ENCODE results near the gene PLEKHA7.

Gene PLEKHA7

DNA sequence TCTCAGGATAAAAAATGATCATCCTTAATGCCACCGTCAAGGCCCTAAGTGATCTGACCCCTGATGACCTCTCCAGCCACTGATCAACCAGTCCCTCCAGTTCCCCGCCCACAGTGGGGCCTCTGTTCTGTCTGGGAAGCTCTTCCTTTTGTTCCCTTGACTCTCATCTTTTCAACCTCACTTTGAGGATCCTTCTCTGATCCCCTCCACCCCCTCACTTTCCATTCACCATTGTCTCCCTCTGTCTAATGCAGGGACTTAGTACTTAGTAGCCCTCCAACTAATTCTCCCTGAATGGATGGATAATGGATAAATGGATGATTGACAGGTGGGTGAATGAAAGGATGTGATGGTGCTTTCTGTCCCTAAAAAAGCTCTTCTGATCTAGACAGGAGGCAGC, 230.1 kb downstream of the PLEKHA7 start:
- no peak for DNase-seq

DNA sequence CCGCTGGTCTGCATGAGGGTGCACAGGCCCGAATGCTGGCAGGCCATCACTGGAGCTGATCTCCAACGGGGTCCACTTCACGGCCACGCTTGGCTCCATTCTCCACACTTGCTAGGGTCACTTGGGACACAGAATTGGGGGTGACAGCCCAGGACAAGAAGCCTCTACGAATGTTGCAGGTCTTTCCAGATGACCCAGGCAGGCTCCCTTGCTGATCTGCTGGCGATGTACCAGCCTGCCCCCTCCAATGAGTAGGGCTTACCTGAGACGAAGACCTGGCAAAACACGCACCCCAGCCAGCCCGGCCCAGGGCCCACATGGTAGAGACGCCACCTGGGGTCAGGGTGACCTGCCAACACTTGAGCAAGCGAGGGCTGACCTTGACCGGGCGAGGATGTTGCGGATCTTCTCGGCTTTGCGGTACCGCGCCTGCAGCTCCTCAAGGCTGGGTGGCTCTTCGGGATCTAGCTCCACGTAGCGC, 230.9 kb downstream of the PLEKHA7 start:
- no peak for DNase-seq

DNA sequence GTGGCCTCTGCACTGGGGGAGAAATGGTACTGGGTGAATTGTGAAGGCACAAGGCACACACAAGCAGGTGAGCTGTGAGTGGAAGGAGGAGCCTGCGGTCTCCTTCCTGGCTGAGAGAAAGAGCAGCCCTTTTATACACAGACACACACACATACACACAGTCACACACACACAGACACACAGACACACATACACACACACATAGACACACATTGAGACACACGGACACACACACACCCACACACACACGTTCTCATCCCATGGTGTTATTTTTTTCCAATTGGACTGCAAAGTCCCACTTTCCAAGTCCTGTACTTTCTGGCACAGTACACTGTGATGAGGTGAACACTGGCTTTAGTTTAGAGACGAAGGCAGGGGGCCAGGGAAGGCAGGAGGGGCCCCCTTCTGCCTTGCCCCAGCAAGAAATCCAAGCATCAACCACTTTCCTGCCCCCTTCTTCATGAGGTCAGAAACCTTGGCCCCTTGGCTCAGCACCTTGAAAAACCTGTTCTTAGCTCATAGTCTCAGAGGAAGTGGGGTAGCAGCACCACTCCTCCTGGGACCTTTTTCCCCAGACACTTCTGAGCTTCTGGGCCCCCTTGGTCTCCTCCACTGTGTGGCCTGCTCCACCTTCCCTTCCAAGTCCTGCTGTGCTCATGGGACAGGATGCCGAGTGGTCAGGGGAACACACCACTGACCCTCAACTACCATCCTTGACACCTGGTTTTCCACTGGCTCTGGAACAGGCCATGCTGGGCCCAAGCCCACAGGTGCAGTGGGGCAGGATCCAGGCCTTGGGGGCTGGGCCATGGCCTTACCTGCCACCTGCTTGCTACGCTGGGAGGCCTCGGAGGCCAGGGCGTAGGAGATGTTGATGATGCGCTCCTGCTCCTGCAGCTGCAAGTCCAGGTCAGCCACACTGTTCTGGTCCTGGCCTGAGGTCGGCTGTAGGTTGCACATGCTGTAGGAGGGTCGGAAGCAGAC, 232.0 kb downstream of the PLEKHA7 start:
- no peak for DNase-seq

DNA sequence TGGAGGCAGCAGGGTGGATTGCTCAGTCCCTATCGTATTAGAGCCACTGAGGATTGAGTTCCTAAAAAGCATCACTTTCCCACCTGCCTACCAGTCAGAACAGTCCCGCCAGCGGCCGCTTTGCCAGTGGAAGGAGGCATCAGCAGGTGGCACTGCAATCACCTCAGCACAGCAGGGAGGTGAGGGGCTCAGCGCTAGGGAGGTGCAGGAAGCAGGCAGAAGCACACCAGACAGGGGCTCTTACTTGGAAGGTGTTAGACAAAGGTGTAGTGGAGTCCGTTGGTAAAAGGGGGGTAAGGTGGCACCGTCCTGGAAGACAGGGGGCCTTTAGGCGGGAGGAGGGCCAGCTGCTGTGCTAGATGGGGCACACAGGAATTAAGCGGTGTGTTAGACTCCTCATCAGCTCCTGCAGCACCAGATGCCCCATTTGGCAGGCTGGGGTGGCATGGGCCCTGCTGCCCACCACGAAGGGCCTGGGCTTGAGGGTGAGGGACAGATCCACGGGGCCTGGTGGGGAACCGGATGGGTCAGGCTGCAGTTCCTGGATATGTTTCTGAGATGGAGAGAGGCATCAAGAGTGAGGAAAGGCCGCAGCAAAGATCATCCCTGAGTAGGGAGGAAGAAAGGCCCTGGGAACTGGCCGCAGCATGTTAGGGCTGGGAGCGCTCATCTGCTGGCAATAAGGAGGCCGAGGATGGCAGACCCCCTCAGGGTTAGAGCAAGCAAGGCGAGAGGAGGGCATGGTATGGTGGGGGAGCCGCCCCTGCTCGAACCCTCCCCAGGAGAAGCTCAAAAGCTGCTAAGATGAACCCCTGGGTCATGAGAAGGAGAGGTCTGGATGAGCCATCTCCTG, 233.3 kb downstream of the PLEKHA7 start:
- no peak for DNase-seq

DNA sequence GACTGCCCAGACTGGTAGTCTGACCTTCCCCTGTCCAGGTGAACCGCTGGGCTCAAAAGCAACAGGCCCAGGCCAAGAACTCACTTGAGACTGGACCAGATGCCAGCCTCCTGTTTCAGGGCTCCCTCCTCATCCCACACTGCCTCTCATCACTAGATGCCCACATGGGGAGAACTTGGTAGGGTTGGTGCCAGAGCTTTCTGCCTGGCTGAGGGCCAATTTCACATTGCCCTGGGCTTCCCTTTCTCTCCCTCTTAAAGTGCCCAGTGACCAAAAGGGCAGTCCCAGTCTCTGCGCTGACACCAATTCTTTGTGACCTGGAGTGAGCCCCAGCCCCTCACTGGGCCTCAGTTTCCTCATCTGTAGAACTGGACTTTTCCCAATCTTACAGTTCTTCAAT, 234.1 kb downstream of the PLEKHA7 start:
- no peak for DNase-seq

DNA sequence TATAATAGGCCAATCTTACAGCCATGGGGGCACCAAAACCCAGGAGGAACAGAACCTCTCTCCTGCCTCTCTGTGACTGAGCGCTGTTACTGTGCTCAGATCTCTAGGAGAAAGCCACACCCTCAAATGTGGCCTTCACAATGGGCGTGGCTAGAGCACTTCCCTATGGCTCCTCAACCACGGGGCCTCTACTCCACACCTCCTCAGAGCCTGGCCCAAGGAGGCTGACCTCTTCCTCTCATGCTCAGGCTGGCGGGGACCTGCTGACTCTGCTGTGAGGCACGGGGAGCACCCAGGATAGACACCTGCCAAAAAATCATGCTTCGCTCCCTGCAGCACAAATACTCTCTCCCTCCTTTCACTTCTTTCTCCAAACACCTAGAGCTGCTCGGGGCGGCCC, 234.8 kb downstream of the PLEKHA7 start:
- DNase-seq = no peak

DNA sequence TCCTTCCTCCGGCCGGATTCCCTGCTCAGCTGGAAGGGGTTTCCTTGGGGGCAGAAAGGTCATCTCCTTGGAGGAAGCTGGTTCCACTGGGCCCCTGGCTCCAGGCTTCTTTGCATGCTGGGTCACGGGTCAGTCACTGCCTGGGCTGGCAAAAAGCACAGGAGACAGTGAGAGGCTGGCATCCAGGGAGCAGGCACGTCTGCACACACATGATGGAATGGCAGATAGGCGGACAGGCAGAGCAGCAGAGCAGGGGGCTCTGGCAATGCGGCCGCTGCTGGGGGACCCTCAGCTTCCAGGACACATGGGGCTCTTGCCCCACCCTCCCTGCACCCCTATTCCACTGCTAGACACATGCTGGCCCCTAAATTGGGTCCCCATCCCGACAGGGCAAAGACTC, 235.3 kb downstream of the PLEKHA7 start:
- no peak for DNase-seq

DNA sequence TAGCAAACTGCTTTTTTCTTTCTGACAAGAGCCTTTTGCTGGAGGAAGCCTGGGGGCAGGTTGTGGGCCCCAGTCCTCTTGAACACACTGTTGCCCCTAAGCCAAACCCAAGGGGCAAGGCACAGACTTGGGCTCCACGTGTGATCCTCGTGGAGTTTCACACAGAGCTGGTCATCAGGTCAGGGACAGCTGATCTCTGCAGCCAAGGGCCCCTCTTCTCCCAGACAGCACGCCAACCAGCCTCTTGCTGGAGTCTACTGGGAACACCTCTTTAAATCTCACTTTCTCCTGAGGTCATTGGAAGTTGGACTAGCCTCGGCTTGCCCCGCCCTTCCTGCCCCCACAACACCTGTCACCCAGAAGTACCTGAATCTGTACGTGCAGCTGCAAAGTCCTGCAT, 235.9 kb downstream of the PLEKHA7 start:
- no peak for DNase-seq

DNA sequence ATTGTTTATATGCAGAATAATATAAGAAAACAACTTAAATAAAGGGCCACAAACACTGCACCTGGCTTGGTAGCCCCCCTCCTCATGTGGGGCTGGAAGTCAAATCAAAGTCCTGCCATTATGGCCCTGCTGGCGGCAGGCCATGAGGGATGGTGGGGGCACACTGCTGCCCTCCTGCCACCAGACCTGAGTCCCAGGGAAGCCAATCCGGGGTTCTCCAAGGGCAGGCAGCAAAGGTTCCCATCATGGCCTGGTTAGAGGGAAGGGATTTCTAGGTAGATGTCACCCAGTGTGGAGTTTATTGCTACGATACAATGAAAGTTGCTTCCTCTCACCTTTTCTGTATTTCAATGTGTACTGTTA, 236.6 kb downstream of the PLEKHA7 start:
- DNase-seq = no peak

DNA sequence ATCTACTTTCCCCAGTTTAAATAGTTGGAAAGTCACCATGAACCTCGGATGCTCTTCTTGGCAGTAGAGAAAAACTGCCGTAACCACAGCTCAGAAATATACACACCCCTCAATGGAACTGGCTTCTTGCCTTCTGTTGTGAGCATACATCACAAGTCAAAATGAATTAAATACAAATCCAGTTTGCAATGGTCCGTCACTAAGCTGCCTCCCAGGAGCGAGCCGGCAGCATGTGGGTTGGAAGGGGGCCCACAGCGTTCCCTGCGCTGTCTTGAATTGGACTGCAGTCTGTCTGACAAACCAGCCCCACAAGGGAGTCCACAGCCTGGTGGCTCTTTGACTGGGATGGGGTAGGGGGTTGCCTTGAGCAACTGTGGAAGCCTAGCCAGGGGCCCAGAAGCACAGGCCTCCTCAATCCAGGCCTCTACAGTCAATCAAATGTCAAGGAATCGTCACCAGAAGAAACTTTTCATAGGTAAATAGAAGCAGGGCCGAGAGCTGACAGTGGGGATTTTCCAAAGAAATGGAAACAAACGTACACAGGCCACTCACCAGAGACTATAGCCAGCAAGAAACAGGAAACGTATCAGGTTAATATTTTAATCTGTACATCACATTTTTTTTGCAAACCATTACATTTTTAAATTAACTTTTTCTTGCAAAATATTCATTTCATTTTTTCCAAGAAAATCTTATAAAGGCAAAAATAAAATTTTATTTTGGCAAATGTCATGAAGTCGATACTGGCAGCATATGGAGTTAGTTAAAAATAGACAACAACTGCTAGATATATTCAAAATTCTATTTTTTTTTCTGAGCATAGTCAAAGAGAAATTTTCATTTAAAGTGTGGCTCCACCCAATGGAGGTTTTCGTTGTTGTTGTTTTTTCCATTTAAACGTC, 237.3 kb downstream of the PLEKHA7 start:
- no peak for DNase-seq

DNA sequence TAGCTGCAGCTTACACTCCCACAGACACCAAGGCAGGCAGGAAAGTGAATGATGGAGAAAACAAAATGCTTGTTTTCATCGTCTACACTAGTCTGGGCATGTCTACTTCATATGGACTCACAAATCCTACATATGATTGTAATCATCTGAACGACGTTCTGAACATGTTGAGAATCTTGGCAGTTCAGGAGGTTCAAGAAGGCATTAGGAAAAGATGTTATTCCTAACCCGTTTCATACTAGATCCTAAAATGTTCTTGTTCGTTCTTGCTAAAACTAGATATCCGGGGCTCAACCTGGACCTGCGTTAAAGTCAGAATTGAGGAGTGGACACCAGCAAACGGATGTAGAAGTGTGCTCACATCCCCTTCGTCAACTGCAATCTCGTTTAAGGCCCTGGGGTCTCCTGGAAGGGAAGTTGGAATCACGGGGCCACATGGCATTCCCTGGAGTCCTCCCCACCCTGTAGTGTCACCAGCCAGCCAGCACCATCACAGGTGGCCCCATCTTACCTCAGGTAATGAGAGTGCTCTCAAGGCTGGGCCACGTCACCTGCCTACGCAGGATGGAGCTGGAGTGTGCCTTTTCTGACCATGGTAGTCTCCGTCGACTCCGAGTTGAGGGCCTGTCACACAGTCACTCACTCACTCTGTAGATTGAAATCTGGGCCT, 238.5 kb downstream of the PLEKHA7 start:
- no peak for DNase-seq

DNA sequence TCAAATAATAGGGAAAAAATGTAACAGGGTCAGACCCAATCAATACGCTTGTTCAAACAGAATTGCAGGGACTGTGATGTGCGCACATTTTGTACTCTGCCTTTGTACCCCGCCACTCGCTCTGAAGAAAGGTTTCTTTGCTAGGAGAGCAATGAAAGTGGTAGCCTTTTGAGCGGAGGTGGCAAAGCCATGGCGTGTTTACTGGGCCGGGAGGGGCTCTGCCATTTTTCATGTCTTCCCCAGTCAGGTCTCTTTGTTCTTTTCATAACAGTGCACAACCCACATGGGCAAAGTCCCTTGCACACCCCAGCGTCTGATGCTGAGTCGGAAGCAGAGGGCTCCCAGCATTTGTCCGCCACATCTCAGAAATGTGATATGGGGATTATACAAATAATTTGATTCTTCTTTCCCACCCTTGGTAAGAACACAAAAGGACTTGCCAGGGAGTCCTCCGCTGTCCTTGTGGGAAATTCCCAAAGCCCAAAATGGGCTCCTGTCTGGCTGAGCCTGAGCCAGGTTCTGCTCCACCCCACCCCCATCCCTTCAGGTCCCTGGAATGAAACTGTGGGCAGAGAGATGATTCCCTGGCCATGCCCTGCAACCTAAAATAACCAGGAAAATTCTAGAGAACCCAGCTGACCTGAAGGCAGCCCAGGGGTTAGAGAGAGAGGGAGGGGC, 239.1 kb downstream of the PLEKHA7 start:
- no peak for DNase-seq

DNA sequence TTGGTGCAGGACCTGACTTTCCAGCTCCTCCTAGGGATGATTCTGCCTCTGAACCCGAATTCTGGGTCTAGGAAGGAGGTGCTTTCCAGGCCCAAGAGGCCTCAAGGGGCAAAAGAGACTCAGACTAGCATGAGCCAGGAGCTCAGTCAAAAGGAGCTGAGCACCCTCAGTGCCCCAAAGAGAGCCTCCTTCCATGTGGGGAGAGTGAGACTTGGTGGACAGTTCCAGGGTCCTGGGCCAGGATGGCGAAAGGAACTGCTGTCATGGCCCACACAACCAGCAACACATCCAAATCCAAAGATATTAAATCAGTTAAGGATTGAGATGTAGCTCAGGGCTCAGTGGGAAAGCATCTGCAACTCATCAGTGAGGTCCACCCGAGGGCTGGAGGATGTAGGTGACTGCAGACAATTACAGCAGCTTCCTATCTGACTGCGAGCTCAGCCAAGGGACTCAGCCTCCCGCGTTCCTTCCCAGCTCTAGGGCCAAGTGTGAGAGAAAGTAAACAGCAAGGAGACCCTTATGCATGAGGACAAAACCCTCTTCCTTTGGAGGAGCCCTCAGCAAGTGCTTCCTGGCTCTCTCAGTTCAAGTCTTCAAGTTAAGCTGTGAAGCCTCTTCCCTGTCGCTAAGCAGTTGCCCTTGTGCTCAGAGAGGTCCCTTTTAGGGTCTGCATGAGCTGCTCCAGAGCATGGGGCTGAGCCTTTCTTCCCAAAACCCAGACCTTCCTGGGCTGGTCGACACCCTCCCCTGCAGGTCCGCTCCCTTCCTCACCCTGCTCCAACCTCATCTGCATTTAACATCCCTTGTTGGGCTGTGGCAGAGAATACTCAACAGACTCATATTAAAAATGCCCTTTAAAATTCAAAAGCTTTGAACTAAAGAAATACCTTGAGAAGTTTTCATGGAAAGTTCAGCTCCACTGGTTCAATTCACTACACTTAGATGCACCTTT, 240.0 kb downstream of the PLEKHA7 start:
- no peak for DNase-seq

DNA sequence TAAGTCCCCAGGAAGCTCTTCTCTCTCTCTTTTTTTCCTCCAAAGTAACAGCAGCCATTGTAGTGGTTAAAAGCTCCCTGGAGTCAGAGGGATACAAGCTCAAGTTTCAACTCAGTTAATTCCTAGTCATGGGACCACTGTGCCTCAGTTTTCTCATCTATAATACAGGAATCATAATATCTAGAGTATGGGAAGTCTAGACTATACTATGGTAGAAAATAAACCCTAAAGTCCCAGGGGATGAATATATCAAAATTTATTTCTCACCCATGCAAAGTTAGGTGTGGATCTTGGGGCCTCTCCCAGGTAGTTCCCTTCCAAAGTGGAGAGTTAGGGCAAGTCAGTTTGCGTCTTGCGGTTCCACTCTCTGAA, 242.1 kb downstream of the PLEKHA7 start:
- no peak for DNase-seq

DNA sequence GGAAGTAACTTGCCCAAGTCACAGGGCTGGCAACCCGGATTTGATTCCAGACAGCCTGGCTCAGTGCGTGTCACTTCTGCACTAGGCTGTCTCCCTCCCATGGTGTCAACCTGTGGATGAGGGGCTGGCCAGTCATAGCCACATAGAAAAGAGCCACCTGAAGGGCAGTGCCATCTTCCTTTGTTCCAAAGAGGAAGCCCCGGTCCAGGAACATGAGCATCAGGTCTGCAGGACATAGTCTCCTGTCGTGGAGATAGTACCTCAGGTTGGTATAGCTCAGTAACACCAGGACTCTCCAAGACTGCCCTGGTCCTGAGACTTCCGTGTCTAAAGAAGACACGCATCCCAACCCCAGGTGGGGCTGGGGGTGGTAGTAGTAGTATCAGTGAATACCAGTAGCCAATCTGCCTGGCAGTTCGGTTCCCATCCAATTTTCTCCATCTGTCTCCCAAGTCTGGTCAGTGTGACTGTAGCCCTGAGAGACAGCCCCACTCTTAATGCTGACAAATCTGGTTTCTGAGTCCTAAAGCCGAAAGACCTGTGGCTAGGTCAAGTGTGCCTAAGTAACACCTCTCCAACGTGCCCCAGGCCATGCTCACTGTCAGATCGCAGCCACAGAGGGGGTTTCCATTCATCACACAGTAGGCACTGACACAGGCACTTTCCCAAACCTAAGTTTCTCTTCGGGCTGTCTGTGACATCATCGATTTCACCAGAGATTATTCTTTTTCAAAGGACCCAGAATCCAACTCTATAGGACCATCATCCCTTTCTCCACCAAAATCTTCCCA, 242.7 kb downstream of the PLEKHA7 start:
- no peak for DNase-seq

DNA sequence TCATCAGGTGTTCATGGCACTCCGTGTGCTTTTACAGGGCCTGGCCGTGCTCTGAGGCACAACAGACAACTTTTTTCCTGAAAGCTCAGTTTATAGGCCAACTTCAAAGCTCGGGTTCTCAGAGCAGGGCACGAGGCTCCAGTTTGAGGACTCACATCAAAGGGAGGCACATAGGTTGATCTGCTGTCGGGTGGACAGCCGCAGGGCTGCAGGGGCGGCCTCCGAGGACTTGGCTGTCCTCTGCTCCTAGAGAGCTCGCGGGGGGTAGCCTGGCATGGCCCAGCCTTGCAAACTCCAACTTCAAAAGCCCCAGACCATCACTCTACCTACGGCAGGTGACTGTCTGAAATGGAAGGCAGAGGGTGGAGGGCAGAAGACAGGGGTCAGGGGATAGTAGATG, 244.2 kb downstream of the PLEKHA7 start:
- no peak for DNase-seq

DNA sequence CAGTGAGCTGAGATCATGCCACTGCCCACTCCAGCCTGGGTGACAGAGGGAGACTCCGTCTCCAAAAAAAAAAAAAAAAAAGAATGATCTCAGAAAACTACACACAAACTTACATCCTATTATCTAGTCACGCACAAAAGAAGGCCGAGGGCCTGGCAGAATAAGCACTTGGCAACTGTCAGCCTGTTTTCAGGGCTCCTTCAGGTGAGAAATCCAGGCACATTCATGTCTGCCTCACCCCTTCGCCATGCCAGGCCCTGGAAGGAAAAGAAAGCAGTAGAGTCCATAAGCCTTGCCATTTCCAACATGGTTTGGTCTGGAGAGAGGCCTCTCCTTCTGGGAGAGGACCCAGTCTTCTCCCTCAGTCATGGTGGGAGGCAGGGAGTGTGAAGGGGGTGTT, 244.8 kb downstream of the PLEKHA7 start:
- no peak for DNase-seq

DNA sequence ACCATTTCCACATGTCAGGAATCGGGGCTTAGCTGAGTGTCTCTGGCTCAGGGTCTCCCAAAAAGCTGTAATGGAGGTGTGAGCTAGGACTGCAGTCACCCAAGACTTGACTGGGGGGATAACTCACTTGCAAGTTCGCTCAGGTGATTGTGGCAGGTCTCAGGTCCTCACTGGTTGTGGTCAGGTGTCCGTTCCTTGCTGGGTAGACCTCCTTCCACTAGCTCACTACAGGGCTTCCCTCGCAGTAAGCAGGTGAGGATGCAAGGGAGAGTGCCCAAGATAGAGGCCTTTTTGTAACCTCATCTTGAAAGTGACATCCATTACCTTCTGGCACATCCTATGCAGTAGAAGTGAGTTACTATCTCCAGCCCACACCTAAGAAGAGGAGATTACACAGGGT, 246.3 kb downstream of the PLEKHA7 start:
- no peak for DNase-seq

DNA sequence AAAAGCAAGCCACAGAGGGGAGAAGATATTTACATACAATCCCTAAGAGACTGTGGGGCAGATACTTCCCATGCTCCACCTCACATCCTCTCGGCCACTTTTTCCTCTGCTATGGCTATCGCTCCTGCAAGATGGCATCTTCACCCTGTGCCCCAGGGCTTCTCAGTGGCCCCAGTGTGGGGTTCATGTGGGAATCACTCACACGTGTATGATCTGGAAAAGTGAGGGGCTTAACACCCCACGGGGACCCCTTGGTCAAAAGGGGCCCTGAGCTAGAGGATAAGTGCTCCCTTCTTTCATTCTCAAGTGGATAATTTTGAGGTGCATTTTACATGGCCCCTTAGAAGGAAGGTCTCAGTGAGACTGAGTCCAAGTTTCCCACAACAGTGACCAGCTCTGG, 247.1 kb downstream of the PLEKHA7 start:
- no peak for DNase-seq

DNA sequence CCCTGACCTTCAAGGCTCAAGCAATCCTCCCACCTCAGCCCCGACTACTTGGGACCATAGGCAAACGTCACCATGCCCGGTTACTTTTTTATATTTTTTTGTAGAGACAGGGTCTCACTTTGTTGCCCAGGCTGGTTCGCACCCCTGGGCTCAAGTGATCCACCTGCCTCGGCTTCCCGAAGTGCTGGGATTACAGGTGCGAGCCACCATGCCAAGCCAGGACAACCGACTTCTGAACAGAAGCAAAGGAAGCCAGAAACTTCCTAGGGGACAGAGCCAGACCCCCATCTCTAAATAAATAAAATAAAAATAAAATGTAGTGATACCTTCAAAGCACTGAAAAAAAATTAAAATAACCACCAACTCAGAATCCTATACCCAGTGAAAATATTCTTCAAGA, 249.3 kb downstream of the PLEKHA7 start:
- DNase-seq = no peak

Data from T-helper 9 cell (primary cell).